Muscle of leg (tissue), 11 donors: Measurements from ENCODE around the gene WDR1. TPM values are rescaled to one million over a fixed set of nuclear protein-coding genes. Genes with fewer than 3 reads are reported as not detected.

ENCODE experiments used
- DNase-seq: peaks from one replicate; pipeline ENCODE4 v3.0.0; 2013
- H3K27ac ChIP-seq: one replicate; pipeline ENCODE4 v1.5.1; 2013; ENCODE audit warnings: mild to moderate bottlenecking, low read length, control low read depth
- H3K27me3 ChIP-seq: one replicate; pipeline ENCODE4 v1.6.1; 2013; ENCODE audit warnings: low read length; ENCODE audit not compliant: control insufficient read depth, insufficient read depth
- H3K36me3 ChIP-seq: one replicate; pipeline ENCODE4 v1.6.1; 2013; ENCODE audit warnings: low read length; ENCODE audit not compliant: control insufficient read depth, insufficient read depth
- H3K4me1 ChIP-seq: one replicate; pipeline ENCODE4 v1.6.1; 2013; ENCODE audit warnings: low read length; ENCODE audit not compliant: control insufficient read depth, insufficient read depth
- H3K4me3 ChIP-seq: one replicate; pipeline ENCODE4 v1.5.1; 2013; ENCODE audit warnings: low read length, control low read depth
- H3K9me3 ChIP-seq: replicated peaks from 2 replicates; pipeline ENCODE4 v1.6.1; 2013; ENCODE audit warnings: low read depth, low read length; ENCODE audit not compliant: control insufficient read depth
- WGBS: methylation state at CpG from one replicate; pipeline ENCODE4 v1.1.5; 2013; ENCODE audit warnings: missing lambda C conversion rate; ENCODE audit not compliant: insufficient coverage; 5-methylcytosine and 5-hydroxymethylcytosine counted together
- polyA plus RNA-seq, 8 donors: library from polyadenylated mRNA; unstranded; fragments of 120-200 nt; gene quantifications; one replicate each; pipeline versions ENCODE4 v1.2.1 to v1.2.3, GENCODE V29; 2013; ENCODE audit warnings: inconsistent platforms in 1 of 8, low replicate concordance in 1 of 8; ENCODE audit not compliant: insufficient read length in 8 of 8, insufficient read depth in 1 of 8
- total RNA-seq: library from RNA; stranded (reverse); fragments of 120-200 nt; gene quantifications from one replicate; pipeline ENCODE4 v1.2.4, GENCODE V29; 2013

Gene WDR1
- total and polyA plus RNA-seq, 9 donors = 97.0 to 178 (median 152) TPM

- peak overlapping the region; percentile 69 for H3K27ac ChIP-seq
- peaks cover 80% of the 10 kb centered on the region for H3K4me1 ChIP-seq
- no peaks in the 10 kb centered on the region for H3K27me3 ChIP-seq
- 78% methylated on average over 10 of the region's 12 CpGs for WGBS
- no peaks in the 10 kb centered on the region for H3K9me3 ChIP-seq
- no peak overlapping the region for H3K4me3 ChIP-seq
- H3K36me3 ChIP-seq = peaks cover 73% of the 10 kb centered on the region
- no peak for DNase-seq
Observed at GRCh38 chr4:10100734-10101216, 15.8 kb downstream of the WDR1 start.

- Histone ChIP-seq H3K36me3 (peaks cover 83% of the 10 kb centered on the region), H3K27me3 (no peaks in the 10 kb centered on the region), H3K4me3 (no peak overlapping the region), H3K27ac (peak overlapping the region; percentile 42), H3K4me1 (peaks cover 86% of the 10 kb centered on the region), H3K9me3 (no peaks in the 10 kb centered on the region)
- WGBS = 89% methylated on average over 17 of the region's 25 CpGs
- no peak for DNase-seq
Observed at GRCh38 chr4:10099499-10100325, 16.9 kb downstream of the WDR1 start.

GRCh38 chr4:10098780-10099160 lies 17.8 kb downstream of the WDR1 start:
- H3K27me3 ChIP-seq = no peaks in the 10 kb centered on the region
- no peaks in the 10 kb centered on the region for H3K9me3 ChIP-seq
- no peak overlapping the region for H3K4me3 ChIP-seq
- peak overlapping the region; percentile 29 for H3K27ac ChIP-seq
- 50% methylated on average over 4 of the region's 12 CpGs for WGBS
- peak; percentile 48 for DNase-seq
- peaks cover 93% of the 10 kb centered on the region for H3K36me3 ChIP-seq
- H3K4me1 ChIP-seq = peaks cover 90% of the 10 kb centered on the region

- peaks cover 94% of the 10 kb centered on the region for H3K4me1 ChIP-seq
- no peaks in the 10 kb centered on the region for H3K9me3 ChIP-seq
- no peak for DNase-seq
- H3K4me3 ChIP-seq = no peak overlapping the region
- peak overlapping the region; percentile 87 for H3K27ac ChIP-seq
- no peaks in the 10 kb centered on the region for H3K27me3 ChIP-seq
- WGBS = 89% methylated on average over 6 of the region's 9 CpGs
- peaks cover 97% of the 10 kb centered on the region for H3K36me3 ChIP-seq
Observed at GRCh38 chr4:10097906-10098779, 18.5 kb downstream of the WDR1 start.

- DNase-seq = no peak
- H3K27ac ChIP-seq = peak overlapping the region; percentile 87
- no peak overlapping the region for H3K4me3 ChIP-seq
- WGBS = 92% methylated on average over 9 of the region's 9 CpGs
- H3K4me1 ChIP-seq = peaks cover 94% of the 10 kb centered on the region
- no peaks in the 10 kb centered on the region for H3K27me3 ChIP-seq
- H3K9me3 ChIP-seq = no peaks in the 10 kb centered on the region
- H3K36me3 ChIP-seq = peaks cover 92% of the 10 kb centered on the region
Observed at GRCh38 chr4:10096978-10097335, 19.6 kb downstream of the WDR1 start.

GRCh38 chr4:10096201-10096977 lies 20.2 kb downstream of the WDR1 start:
- H3K4me3 ChIP-seq = no peak overlapping the region
- H3K9me3 ChIP-seq = no peaks in the 10 kb centered on the region
- peaks cover 95% of the 10 kb centered on the region for H3K4me1 ChIP-seq
- H3K27ac ChIP-seq = peak overlapping the region; percentile 87
- peak; percentile 83 for DNase-seq
- no peaks in the 10 kb centered on the region for H3K27me3 ChIP-seq
- H3K36me3 ChIP-seq = peaks cover 92% of the 10 kb centered on the region
- 76% methylated on average over 12 of the region's 17 CpGs for WGBS

- Histone ChIP-seq H3K27ac (peak overlapping the region; percentile 87), H3K36me3 (peaks cover 93% of the 10 kb centered on the region), H3K27me3 (no peaks in the 10 kb centered on the region), H3K9me3 (no peaks in the 10 kb centered on the region), H3K4me1 (peaks cover 94% of the 10 kb centered on the region), H3K4me3 (no peak overlapping the region)
- WGBS = 85% methylated on average over 12 of the region's 13 CpGs
- DNase-seq = no peak
Observed at GRCh38 chr4:10095296-10095991, 21.2 kb downstream of the WDR1 start.

- H3K27me3 ChIP-seq = no peaks in the 10 kb centered on the region
- DNase-seq = no peak
- 85% methylated on average over 9 of the region's 13 CpGs for WGBS
- peaks cover 93% of the 10 kb centered on the region for H3K36me3 ChIP-seq
- no peaks in the 10 kb centered on the region for H3K9me3 ChIP-seq
- H3K27ac ChIP-seq = peak overlapping the region; percentile 77
- peaks cover 95% of the 10 kb centered on the region for H3K4me1 ChIP-seq
- H3K4me3 ChIP-seq = no peak overlapping the region
Observed at GRCh38 chr4:10094841-10095240, 21.8 kb downstream of the WDR1 start.

- Histone ChIP-seq H3K36me3 (peaks cover 93% of the 10 kb centered on the region), H3K4me3 (no peak overlapping the region), H3K4me1 (peaks cover 95% of the 10 kb centered on the region)
Observed at GRCh38 chr4:10093801-10094552, 22.6 kb downstream of the WDR1 start.

More at GRCh38 chr4:10093801-10094552, 22.6 kb downstream of the WDR1 start:
- WGBS = 76% methylated on average over 8 of the region's 12 CpGs
- peak; percentile 34 for DNase-seq
- Histone ChIP-seq H3K27me3 (no peaks in the 10 kb centered on the region), H3K27ac (peak overlapping the region; percentile 77), H3K9me3 (no peaks in the 10 kb centered on the region)
